Skeletal muscle satellite cell (primary cell): Measurements from ENCODE around the gene PIWIL1.

Experiments used
- H3K27me3 ChIP-seq: 2 replicates; pipeline ENCODE4 v1.7.0; 2013; ENCODE audit warnings: low read length; ENCODE audit not compliant: control insufficient read depth, insufficient read depth
- H3K36me3 ChIP-seq: 2 replicates; pipeline ENCODE4 v1.7.0; 2013; ENCODE audit warnings: mild to moderate bottlenecking, control low read depth, low read length; ENCODE audit not compliant: insufficient read depth
- H3K4me1 ChIP-seq: 2 replicates; pipeline ENCODE4 v1.7.0; 2013; ENCODE audit warnings: low read length; ENCODE audit not compliant: control insufficient read depth, insufficient read depth
- H3K4me2 ChIP-seq: 2 replicates; pipeline ENCODE4 v1.7.0; 2013; ENCODE audit warnings: mild to moderate bottlenecking, low read length
- H3K4me3 ChIP-seq: 2 replicates; pipeline ENCODE4 v1.7.0; 2013; ENCODE audit warnings: low read length
- H3K9ac ChIP-seq: 2 replicates; pipeline ENCODE4 v1.7.0; 2013; ENCODE audit warnings: mild to moderate bottlenecking, low read depth, low read length, moderate library complexity
- H3K9me3 ChIP-seq: replicated peaks from 2 replicates; pipeline ENCODE4 v1.7.0; 2013; ENCODE audit warnings: mild to moderate bottlenecking, control low read depth, low read length

PIWIL1 gene

GRCh38 chr12:130338794-130339601, 1.3 kb downstream of the PIWIL1 start:
- Histone ChIP-seq H3K36me3 (no peaks in the 10 kb centered on the region), H3K9me3 (peaks cover 7% of the 10 kb centered on the region), H3K4me2 (no peak overlapping the region), H3K9ac (no peak overlapping the region), H3K27me3 (no peaks in the 10 kb centered on the region), H3K4me3 (no peak overlapping the region), H3K4me1 (no peaks in the 10 kb centered on the region)

GRCh38 chr12:130339951-130340350, 2.3 kb downstream of the PIWIL1 start:
- Histone ChIP-seq H3K4me1 (no peaks in the 10 kb centered on the region), H3K4me2 (no peak overlapping the region), H3K9me3 (peaks cover 10% of the 10 kb centered on the region), H3K9ac (no peak overlapping the region), H3K4me3 (no peak overlapping the region), H3K36me3 (no peaks in the 10 kb centered on the region), H3K27me3 (no peaks in the 10 kb centered on the region)

DNA sequence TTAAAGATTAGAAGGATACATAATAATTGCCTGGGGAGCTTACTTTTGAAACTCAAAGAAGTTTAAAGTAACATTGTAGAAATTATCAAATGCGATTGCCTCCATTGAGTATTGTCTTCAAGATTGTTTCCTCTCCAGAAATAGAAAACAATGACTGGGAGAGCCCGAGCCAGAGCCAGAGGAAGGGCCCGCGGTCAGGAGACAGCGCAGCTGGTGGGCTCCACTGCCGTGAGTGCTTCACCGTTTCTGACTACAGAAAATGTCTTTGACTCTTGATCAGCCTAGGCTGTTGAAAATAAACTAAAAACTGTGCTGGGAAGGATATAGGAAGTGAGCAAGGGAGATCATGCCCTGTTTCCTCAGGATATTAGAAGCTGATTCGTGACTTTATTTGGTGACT, 4.8 kb downstream of the PIWIL1 start:
- Histone ChIP-seq H3K9ac (no peak overlapping the region), H3K27me3 (no peaks in the 10 kb centered on the region), H3K4me2 (no peak overlapping the region), H3K36me3 (no peaks in the 10 kb centered on the region), H3K4me1 (no peaks in the 10 kb centered on the region), H3K9me3 (peaks cover 10% of the 10 kb centered on the region), H3K4me3 (no peak overlapping the region)

- H3K9ac ChIP-seq, result no peak overlapping the region
- no peaks in the 10 kb centered on the region for H3K27me3 ChIP-seq
Observed at GRCh38 chr12:130342842-130343241, 5.2 kb downstream of the PIWIL1 start.

GRCh38 chr12:130344529-130344928, 6.8 kb downstream of the PIWIL1 start:
- H3K4me3 ChIP-seq, result no peak overlapping the region
- H3K4me1 ChIP-seq, result no peaks in the 10 kb centered on the region
- peaks cover 10% of the 10 kb centered on the region for H3K9me3 ChIP-seq
- no peaks in the 10 kb centered on the region for H3K36me3 ChIP-seq
- no peak overlapping the region for H3K4me2 ChIP-seq
- no peak overlapping the region for H3K9ac ChIP-seq
- no peaks in the 10 kb centered on the region for H3K27me3 ChIP-seq

More at GRCh38 chr12:130342842-130343241, 5.2 kb downstream of the PIWIL1 start:
- Histone ChIP-seq H3K4me1 (no peaks in the 10 kb centered on the region), H3K4me3 (no peak overlapping the region), H3K36me3 (no peaks in the 10 kb centered on the region), H3K4me2 (no peak overlapping the region), H3K9me3 (peaks cover 10% of the 10 kb centered on the region)

- Histone ChIP-seq H3K36me3 (no peaks in the 10 kb centered on the region), H3K4me3 (no peak overlapping the region), H3K9ac (no peak overlapping the region), H3K4me1 (no peaks in the 10 kb centered on the region), H3K27me3 (no peaks in the 10 kb centered on the region), H3K4me2 (no peak overlapping the region), H3K9me3 (peaks cover 8% of the 10 kb centered on the region)
Observed at GRCh38 chr12:130345292-130345691, 7.6 kb downstream of the PIWIL1 start.

DNA sequence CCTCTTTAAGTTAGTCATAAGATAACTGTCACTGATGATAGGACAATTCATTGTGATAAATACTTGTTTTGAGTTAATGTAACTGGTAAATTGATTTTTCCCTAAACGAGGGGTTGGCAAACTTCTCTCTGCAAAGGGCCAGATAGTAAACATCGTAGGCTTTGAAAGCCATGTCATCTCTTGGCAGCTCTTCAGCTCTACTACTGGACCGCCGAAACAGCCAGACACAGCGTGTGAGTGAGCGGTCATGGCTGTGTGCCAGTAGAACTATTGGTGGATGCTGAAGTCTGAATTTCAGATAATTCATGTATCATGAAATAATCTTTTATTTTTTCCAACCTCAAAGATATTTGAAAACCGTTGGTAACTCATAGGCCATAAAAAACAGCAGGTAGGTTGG, 9.9 kb downstream of the PIWIL1 start:
- Histone ChIP-seq H3K36me3 (no peaks in the 10 kb centered on the region), H3K9ac (no peak overlapping the region), H3K4me2 (no peak overlapping the region), H3K4me3 (no peak overlapping the region), H3K27me3 (no peaks in the 10 kb centered on the region), H3K4me1 (no peaks in the 10 kb centered on the region), H3K9me3 (peaks cover 4% of the 10 kb centered on the region)

- Histone ChIP-seq H3K27me3 (no peaks in the 10 kb centered on the region), H3K9ac (no peak overlapping the region), H3K4me1 (no peaks in the 10 kb centered on the region), H3K4me3 (no peak overlapping the region), H3K4me2 (no peak overlapping the region), H3K9me3 (no peaks in the 10 kb centered on the region), H3K36me3 (no peaks in the 10 kb centered on the region)
Observed at GRCh38 chr12:130350715-130351114, 13.0 kb downstream of the PIWIL1 start.

GRCh38 chr12:130351326-130351725, 13.6 kb downstream of the PIWIL1 start:
- Histone ChIP-seq H3K4me1 (no peaks in the 10 kb centered on the region), H3K27me3 (no peaks in the 10 kb centered on the region), H3K4me3 (no peak overlapping the region), H3K36me3 (no peaks in the 10 kb centered on the region), H3K9me3 (no peaks in the 10 kb centered on the region), H3K9ac (no peak overlapping the region), H3K4me2 (no peak overlapping the region)

DNA sequence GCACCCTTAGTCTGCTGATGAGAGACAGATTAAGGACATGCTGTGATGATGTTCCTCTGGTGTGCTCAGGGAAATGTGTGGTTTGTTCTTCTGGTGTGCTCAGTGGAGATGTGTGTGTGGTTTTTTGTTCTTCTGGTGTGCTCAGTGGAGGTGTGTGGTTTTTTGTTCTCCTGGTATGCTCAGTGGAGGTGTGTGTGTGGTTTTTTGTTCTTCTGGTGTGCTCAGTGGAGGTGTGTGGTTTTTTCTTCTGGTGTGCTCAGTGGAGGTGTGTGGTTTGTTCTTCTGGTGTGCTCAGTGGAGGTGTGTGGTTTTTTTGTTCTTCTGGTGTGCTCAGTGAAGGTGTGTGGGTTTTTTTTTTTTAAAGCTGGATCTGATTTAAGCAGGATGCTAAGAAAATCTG, 15.4 kb downstream of the PIWIL1 start:
- H3K4me1 ChIP-seq, result no peaks in the 10 kb centered on the region
- H3K27me3 ChIP-seq, result no peaks in the 10 kb centered on the region
- no peak overlapping the region for H3K9ac ChIP-seq
- no peak overlapping the region for H3K4me2 ChIP-seq
- H3K4me3 ChIP-seq, result no peak overlapping the region
- H3K36me3 ChIP-seq, result no peaks in the 10 kb centered on the region
- peaks cover 5% of the 10 kb centered on the region for H3K9me3 ChIP-seq

DNA sequence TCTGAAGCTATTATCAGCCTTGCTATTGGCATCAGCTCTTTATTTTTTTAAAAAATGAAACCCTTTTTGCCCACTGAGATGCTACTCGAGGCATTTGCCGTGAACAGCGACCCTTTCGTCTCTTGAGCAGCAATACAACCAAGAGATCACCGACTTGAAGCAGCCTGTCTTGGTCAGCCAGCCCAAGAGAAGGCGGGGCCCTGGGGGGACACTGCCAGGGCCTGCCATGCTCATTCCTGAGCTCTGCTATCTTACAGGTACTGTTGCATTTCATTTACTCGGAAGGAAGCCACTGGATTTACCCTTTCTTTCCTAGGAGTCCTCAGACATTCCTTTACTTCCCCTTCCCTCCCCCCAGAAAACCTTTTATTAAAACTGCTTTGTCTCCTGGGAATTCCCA, 16.7 kb downstream of the PIWIL1 start:
- Histone ChIP-seq H3K9me3 (peaks cover 7% of the 10 kb centered on the region), H3K4me1 (no peaks in the 10 kb centered on the region), H3K4me3 (no peak overlapping the region), H3K4me2 (no peak overlapping the region), H3K9ac (no peak overlapping the region), H3K36me3 (no peaks in the 10 kb centered on the region), H3K27me3 (no peaks in the 10 kb centered on the region)

DNA sequence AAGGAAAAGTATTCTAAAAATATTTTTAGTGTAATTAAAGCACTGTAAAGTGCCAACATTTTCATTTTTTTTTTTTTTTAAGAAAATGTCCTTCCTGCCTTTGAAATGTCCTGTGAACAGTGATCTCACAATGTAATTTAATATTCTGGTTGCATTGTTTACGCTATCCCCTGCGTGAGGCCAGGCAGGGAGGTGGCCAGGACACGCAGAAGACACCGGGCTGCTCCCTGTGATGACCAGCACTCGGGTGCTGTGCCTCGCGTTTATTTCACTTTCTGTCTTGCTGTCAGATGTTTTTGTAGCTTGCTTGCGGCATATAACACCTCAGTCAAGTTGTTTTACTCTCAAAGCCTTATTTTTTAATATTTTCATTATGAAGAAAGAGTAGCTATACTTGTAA, 18.5 kb downstream of the PIWIL1 start:
- H3K4me1 ChIP-seq, result no peaks in the 10 kb centered on the region
- no peaks in the 10 kb centered on the region for H3K36me3 ChIP-seq
- H3K9ac ChIP-seq, result no peak overlapping the region
- no peak overlapping the region for H3K4me3 ChIP-seq
- no peak overlapping the region for H3K4me2 ChIP-seq
- no peaks in the 10 kb centered on the region for H3K27me3 ChIP-seq
- peaks cover 7% of the 10 kb centered on the region for H3K9me3 ChIP-seq
